HEK293T (cell line): ENCODE measurements around the gene SUGCT.

Source experiments
- CTCF ChIA-PET: fragments of 350-600 bp; formaldehyde crosslinking; extraction: SDS; loops from one replicate; lab custom pipeline; 2021; ENCODE audit warnings: antibody characterized with exemption, inconsistent platforms; lab: Yijun Ruan, JAX
- POLR2A ChIA-PET: fragments of 350-600 bp; formaldehyde crosslinking; extraction: SDS; loops from one replicate; lab custom pipeline; 2020; ENCODE audit warnings: antibody characterized with exemption, inconsistent platforms; lab: Yijun Ruan, JAX
- DNase-seq: peaks from one replicate; pipeline ENCODE4 v3.0.0; 2012; ENCODE audit warnings: mixed read lengths; ENCODE audit errors: extremely low spot score
- ARNT ChIP-seq: fragments of 450-650 bp; IDR thresholded peaks from 2 replicates; pipeline ENCODE4 v1.6.1; 2017; ENCODE audit warnings: mild to moderate bottlenecking
- BHLHE40 ChIP-seq: fragments of 450-650 bp; IDR thresholded peaks from 2 replicates; pipeline ENCODE4 v1.6.1; 2016; ENCODE audit warnings: mild to moderate bottlenecking, moderate library complexity, borderline replicate concordance
- CTBP1 ChIP-seq: fragments of 450-650 bp; IDR thresholded peaks from 2 replicates; pipeline ENCODE4 v1.6.1; 2016; ENCODE audit warnings: borderline replicate concordance
- ELF4 ChIP-seq: fragments of 450-650 bp; IDR thresholded peaks from 2 replicates; pipeline ENCODE4 v1.6.1; 2017; ENCODE audit warnings: antibody characterized with exemption
- FOXA1 ChIP-seq: fragments of 450-650 bp; IDR thresholded peaks from 2 replicates; pipeline ENCODE4 v1.6.1; 2016; ENCODE audit warnings: mild to moderate bottlenecking
- FOXK2 ChIP-seq: fragments of 450-650 bp; IDR thresholded peaks from 2 replicates; pipeline ENCODE4 v1.6.1; 2016; ENCODE audit warnings: mild to moderate bottlenecking
- FOXM1 ChIP-seq: fragments of 450-650 bp; IDR thresholded peaks from 2 replicates; pipeline ENCODE4 v1.6.1; 2017; ENCODE audit warnings: mild to moderate bottlenecking, borderline replicate concordance
- HDGF ChIP-seq: fragments of 450-650 bp; IDR thresholded peaks from 2 replicates; pipeline ENCODE4 v1.6.1; 2017; ENCODE audit warnings: antibody characterized with exemption, borderline replicate concordance
- L3MBTL2 ChIP-seq: fragments of 450-650 bp; conservative IDR thresholded peaks from 2 replicates; pipeline ENCODE4 v1.6.1; 2016; ENCODE audit warnings: mild to moderate bottlenecking
- LEF1 ChIP-seq: fragments of 450-650 bp; IDR thresholded peaks from 2 replicates; pipeline ENCODE4 v1.6.1; 2017; ENCODE audit warnings: mild to moderate bottlenecking, borderline replicate concordance
- NFRKB ChIP-seq: fragments of 450-650 bp; IDR thresholded peaks from 2 replicates; pipeline ENCODE4 v1.6.1; 2016; ENCODE audit warnings: mild to moderate bottlenecking, moderate library complexity
- SP1 ChIP-seq: fragments of 450-650 bp; IDR thresholded peaks from 2 replicates; pipeline ENCODE4 v1.6.1; 2017
- SUZ12 ChIP-seq: fragments of 450-650 bp; IDR thresholded peaks from 2 replicates; pipeline ENCODE4 v1.6.1; 2016; ENCODE audit warnings: mild to moderate bottlenecking
- TARDBP ChIP-seq: fragments of 450-650 bp; IDR thresholded peaks from 2 replicates; pipeline ENCODE4 v1.6.1; 2016
- ZNF384 ChIP-seq: fragments of 450-650 bp; IDR thresholded peaks from 2 replicates; pipeline ENCODE4 v1.6.1; 2016
- TF ChIP-seq, protein P1 (sequence below): fragments of 450-650 bp; IDR thresholded peaks from 2 replicates; pipeline ENCODE4 v1.6.1; 2016

SUGCT gene

DNA sequence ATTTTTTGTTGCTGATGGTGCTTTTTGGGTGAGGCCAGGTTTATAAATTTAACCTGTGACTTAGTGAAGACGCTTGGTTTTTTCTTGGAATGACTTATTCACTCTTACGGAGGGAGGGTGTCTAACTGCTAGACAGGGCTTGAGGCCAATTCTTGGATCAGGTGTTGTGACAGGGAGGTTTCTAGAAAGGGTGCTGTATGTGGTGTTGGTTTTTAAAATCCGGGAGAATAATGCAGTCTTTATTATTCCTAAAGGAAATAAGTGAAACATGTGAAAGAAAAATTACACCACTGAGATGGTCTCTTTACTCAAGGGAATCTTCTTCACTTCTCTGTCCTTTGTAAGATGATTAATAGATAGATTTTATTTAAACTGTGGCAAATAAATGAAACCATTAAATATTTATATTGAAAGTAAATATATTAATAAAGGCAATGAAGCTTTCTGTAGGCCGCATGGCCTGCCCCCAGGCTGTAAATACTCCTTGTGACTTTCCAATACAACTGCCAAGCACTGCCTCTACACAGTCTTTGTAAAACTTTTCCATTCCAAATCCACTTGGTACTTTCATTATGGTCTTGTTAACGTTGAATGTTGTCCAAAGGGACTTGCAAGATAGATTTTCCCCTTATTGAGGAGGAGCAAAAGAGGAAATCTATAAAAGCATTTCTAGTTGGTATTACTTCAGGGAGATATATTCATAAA is 323.1 kb downstream of the SUGCT start:
- CTCF ChIA-PET, result no interaction called here
- DNase-seq, result no peak
- POLR2A ChIA-PET, result no interaction called here
- no peak for TF ChIP-seq TARDBP
- TF ChIP-seq BHLHE40, result no peak
- no peak for TF ChIP-seq ARNT
- TF ChIP-seq ELF4, result no peak
- TF ChIP-seq L3MBTL2, result no peak
- no peak for TF ChIP-seq CTBP1
- TF ChIP-seq SUZ12, result no peak
- TF ChIP-seq, protein P1, sequence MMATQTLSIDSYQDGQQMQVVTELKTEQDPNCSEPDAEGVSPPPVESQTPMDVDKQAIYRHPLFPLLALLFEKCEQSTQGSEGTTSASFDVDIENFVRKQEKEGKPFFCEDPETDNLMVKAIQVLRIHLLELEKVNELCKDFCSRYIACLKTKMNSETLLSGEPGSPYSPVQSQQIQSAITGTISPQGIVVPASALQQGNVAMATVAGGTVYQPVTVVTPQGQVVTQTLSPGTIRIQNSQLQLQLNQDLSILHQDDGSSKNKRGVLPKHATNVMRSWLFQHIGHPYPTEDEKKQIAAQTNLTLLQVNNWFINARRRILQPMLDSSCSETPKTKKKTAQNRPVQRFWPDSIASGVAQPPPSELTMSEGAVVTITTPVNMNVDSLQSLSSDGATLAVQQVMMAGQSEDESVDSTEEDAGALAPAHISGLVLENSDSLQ, result no peak
- TF ChIP-seq FOXM1, result no peak
- TF ChIP-seq FOXA1, result no peak
- no peak for TF ChIP-seq NFRKB

- TF ChIP-seq HDGF (no peak), BHLHE40 (no peak), TARDBP (no peak)
- POLR2A ChIA-PET, result no interaction called here
- DNase-seq, result no peak
These were observed 328.6 kb downstream of the SUGCT start for GRCh38 chr7:40463446-40463845.

GRCh38 chr7:40468891-40469864 is 334.4 kb downstream of the SUGCT start:
- ChIA-PET POLR2A (no interaction called here), CTCF (no interaction called here)
- no peak for DNase-seq
- TF ChIP-seq ZNF384 (peak; percentile 59), LEF1 (no peak)

More at GRCh38 chr7:40463446-40463845, 328.6 kb downstream of the SUGCT start:
- CTCF ChIA-PET, result interaction anchor here (0.6 kb wide), 1 partner anchor 9 kb away, joined by 3 read pairs; no protein-coding TSS in a partner anchor

DNA sequence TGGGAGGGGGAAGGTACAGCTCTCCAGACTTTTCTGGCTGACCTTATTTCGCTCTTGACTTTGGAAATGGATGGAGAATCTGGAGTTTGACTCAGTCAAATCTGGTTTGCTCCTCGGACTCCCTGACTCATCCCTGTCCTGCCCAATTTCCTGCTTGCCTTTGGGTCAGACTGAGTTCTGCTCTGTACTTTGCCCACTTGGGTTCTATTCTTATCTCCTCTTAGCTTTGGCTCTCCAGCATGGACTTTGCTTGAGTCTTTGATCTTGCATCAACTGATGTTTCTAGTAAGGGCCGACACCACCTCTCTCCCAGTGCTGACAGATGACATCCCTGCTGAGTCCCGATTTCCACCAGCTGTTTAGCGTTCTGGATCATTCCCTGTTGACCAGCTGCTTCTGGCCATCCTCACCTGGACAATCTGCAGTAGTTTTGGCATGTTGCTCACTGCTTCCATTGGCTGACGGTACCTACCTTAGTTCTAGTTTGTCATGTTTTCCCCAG is 335.3 kb downstream of the SUGCT start:
- TF ChIP-seq SUZ12 (no peak), ARNT (no peak)
- ChIA-PET CTCF (no interaction called here), POLR2A (no interaction called here)
- DNase-seq, result no peak

DNA sequence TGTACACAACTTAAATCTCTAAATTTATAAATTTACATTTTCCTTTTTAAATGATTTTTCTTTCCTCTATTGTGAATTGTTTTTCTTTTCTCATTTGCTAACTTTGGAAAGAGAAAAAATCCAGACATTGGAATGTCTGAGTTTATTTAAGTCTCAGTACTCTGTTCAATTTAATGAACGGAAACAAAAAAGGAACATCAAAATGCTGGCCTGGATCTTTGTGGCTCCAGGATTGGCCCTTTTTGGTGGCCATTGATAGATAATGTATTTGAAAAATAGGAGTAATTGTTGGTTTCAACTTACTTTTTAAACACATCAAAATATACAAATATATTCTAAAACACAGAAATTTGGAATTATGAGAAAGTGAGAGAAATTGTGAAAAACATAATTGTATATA is 336.0 kb downstream of the SUGCT start:
- DNase-seq, result no peak
- CTCF ChIA-PET, result no interaction called here
- POLR2A ChIA-PET, result no interaction called here
- TF ChIP-seq LEF1 (no peak), SUZ12 (no peak), FOXM1 (no peak), NFRKB (no peak), BHLHE40 (no peak), HDGF (no peak), ARNT (no peak), FOXK2 (no peak), L3MBTL2 (no peak)

DNA sequence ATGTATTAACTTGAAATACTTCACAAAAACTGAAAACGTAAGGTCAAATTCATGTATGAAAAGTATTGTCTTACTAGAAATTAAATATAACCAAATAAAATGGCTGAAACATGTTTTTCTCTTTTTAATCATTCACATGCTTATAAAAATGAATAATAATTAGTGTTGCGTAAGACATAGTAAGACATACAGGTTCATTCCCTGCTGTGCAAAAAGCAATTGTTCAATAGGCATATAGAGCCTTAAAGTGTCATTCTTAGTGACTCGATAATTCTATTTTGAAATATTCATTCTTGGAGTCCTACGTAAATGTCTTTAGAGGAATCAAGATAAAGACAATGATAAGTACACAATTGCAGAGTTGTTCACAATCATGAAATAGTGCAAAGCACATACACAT is 337.1 kb downstream of the SUGCT start:
- no peak for DNase-seq
- TF ChIP-seq SUZ12 (no peak), FOXK2 (no peak), CTBP1 (no peak), ARNT (no peak), ELF4 (no peak), FOXA1 (no peak), BHLHE40 (no peak), FOXM1 (no peak)
- ChIA-PET CTCF (no interaction called here), POLR2A (no interaction called here)

DNA sequence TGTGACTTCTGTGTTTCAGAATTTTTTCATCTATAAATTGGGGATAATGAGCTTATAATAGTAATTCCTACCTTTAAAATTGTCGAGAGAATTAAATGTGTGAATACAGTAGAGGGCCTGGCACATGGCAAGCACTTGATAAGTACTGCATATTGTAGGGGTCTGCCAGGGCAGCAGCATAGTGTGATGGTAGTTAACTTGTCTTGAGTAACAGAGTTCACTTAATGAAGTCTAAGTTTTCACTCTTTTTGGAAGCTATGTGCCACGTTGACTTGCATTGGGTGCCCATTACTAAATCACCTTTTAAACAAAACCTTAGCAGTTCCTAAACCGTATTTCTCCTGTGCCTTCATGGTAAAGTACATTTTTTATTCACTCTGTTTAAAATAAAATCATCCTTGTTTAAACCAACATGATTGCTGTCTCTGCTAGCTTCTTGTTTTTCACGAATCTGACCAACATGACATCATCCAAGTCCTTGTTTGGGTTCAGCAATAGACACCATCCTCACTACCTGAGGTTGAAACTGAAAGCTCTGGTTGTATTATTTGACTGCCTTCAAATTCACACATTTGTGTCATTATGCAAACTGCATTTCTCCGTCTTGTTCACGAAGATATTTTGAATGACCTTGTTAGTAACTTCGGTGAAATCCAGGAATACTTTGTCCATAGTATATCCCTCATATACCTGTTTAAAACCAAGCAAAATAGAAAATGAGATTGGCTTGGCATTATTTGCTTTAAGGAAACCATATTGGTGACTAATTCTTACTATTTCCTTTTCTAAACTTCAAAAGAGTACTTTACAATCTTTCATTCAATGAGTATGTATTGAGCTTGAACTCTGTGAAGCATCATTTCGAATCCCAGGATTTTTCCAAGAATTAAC is 340.2 kb downstream of the SUGCT start:
- DNase-seq, result no peak
- CTCF ChIA-PET, result no interaction called here
- no peak for TF ChIP-seq HDGF
- TF ChIP-seq ARNT, result no peak
- no peak for TF ChIP-seq CTBP1
- no peak for TF ChIP-seq SP1
- no peak for TF ChIP-seq L3MBTL2
- TF ChIP-seq, protein P1, result no peak
- TF ChIP-seq BHLHE40, result no peak
- no peak for TF ChIP-seq ZNF384
- no peak for TF ChIP-seq ELF4
- no peak for TF ChIP-seq FOXM1
- TF ChIP-seq TARDBP, result no peak
- TF ChIP-seq LEF1, result no peak
- TF ChIP-seq SUZ12, result no peak
- TF ChIP-seq FOXK2, result no peak
- TF ChIP-seq NFRKB, result no peak
- TF ChIP-seq FOXA1, result no peak
- POLR2A ChIA-PET, result no interaction called here
